Naive thymus-derived CD8-positive, alpha-beta T cell (primary cell): ENCODE data around the gene LHFPL6. TPM values are rescaled to one million over a fixed set of nuclear protein-coding genes. Genes with fewer than 3 reads are reported as not detected.
"Not testable (repeated sequence)": the region's sequence is repeated elsewhere in the genome, so short reads cannot be mapped to it uniquely, and the experiment has no call there.

Source experiments
- ATAC-seq, 2 donors: fragments of 150-1000 bp; cut with Tn5 transposase in 1 of 2; sonication (Bioruptor Pico), chemical (Tn5 transposase) in 1 of 2; 1 replicate in 1 of 2; 2 replicates in 1 of 2; pipeline ENCODE4 v1.10.0; 2021; ENCODE audit warnings: mild to moderate bottlenecking in 2 of 2, moderate library complexity in 2 of 2
- POLR2A ChIA-PET: fragments of 350-600 bp; sonication (Branson Sonifier 250); formaldehyde crosslinking; loops from one replicate; lab custom pipeline; 2021; ENCODE audit warnings: antibody characterized with exemption; lab: Charles Lee
- DNase-seq, 10 donors: peaks; one replicate each; pipeline versions ENCODE4 v3.0.0 to v3.0.0-alpha.2; 2020 to 2022
- H3K27ac Mint-ChIP-seq, 10 donors: one replicate each; pipeline ENCODE4 v1.8.0; 2020 to 2022; ENCODE audit warnings: mild to moderate bottlenecking in 10 of 10, mixed read lengths in 10 of 10, moderate library complexity in 4 of 10, inconsistent platforms in 1 of 10
- H3K27me3 Mint-ChIP-seq, 5 donors: one replicate each; pipeline ENCODE4 v1.8.0; 2021 to 2022; ENCODE audit warnings: mixed read lengths in 5 of 5
- H3K36me3 Mint-ChIP-seq, 3 donors: one replicate each; pipeline ENCODE4 v1.8.0; 2020 to 2022; ENCODE audit warnings: mixed read lengths in 3 of 3, mild to moderate bottlenecking in 2 of 3, inconsistent platforms in 1 of 3
- H3K4me1 Mint-ChIP-seq, 4 donors: one replicate each; pipeline ENCODE4 v1.8.0; 2021 to 2022; ENCODE audit warnings: mixed read lengths in 4 of 4
- H3K4me3 Mint-ChIP-seq, 10 donors: one replicate each; pipeline ENCODE4 v1.8.0; 2020 to 2022; ENCODE audit warnings: mild to moderate bottlenecking in 10 of 10, mixed read lengths in 10 of 10, moderate library complexity in 6 of 10, inconsistent platforms in 1 of 10
- H3K9me3 Mint-ChIP-seq, 9 donors: one replicate each; pipeline ENCODE4 v1.8.0; 2020 to 2022; ENCODE audit warnings: mixed read lengths in 9 of 9, mild to moderate bottlenecking in 3 of 9, inconsistent platforms in 1 of 9, moderate library complexity in 1 of 9
- polyA plus RNA-seq, 3 donors: library from polyadenylated mRNA; unstranded; fragments of 300-500 nt; fragmentation: Illumina TruSeq; gene quantifications; one replicate each; pipeline ENCODE4 v1.2.3, GENCODE V29; 2021
- total RNA-seq, 8 experiments: library from RNA in 2 of 8; stranded (reverse) in 2 of 8; gene quantifications; one replicate each; pipeline ENCODE4 v1.2.3 and lab custom pipeline; 2021 to 2026

The LHFPL6 gene
- total and polyA plus RNA-seq, 5 experiments from 2014 or later: not detected

DNA sequence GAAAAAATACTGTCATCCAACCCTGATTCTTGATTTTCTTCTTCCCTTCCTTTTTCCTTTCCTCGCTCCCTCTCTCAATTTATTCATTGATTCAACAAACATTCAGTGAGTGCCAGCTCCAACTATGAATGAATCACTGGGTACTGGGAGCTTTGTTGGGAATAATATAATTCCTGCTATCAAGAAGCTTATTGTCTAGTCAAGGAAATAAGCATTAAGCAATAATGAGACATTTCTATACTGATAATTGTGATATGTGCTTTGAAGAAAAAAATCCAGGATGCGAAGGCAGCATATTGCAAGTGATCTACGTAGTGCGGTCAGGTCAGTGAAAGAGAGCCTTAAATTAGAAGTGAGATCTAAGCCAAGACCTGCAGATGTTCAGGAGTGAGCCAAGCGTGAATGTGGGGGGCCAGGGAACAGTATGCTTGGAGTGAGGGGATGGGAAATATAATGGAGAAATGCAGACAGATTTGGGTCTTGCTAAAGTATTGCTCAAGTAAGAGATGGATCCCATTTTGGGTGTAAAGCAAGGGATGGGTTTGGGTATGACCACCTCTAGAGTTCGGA is 253.5 kb downstream of the LHFPL6 start:
- peaks cover 10 to 28% (median 11%) of the 10 kb centered on the region in 5 donors for H3K27me3 Mint-ChIP-seq
- no peak for ATAC-seq
- no peak overlapping the region for H3K27ac Mint-ChIP-seq
- no peaks in the 10 kb centered on the region for H3K4me1 Mint-ChIP-seq
- H3K36me3 Mint-ChIP-seq: no peaks in the 10 kb centered on the region
- no peaks in the 10 kb centered on the region for H3K9me3 Mint-ChIP-seq
- no peak overlapping the region for H3K4me3 Mint-ChIP-seq
- no peak for DNase-seq
- POLR2A ChIA-PET: no interaction called here

DNA sequence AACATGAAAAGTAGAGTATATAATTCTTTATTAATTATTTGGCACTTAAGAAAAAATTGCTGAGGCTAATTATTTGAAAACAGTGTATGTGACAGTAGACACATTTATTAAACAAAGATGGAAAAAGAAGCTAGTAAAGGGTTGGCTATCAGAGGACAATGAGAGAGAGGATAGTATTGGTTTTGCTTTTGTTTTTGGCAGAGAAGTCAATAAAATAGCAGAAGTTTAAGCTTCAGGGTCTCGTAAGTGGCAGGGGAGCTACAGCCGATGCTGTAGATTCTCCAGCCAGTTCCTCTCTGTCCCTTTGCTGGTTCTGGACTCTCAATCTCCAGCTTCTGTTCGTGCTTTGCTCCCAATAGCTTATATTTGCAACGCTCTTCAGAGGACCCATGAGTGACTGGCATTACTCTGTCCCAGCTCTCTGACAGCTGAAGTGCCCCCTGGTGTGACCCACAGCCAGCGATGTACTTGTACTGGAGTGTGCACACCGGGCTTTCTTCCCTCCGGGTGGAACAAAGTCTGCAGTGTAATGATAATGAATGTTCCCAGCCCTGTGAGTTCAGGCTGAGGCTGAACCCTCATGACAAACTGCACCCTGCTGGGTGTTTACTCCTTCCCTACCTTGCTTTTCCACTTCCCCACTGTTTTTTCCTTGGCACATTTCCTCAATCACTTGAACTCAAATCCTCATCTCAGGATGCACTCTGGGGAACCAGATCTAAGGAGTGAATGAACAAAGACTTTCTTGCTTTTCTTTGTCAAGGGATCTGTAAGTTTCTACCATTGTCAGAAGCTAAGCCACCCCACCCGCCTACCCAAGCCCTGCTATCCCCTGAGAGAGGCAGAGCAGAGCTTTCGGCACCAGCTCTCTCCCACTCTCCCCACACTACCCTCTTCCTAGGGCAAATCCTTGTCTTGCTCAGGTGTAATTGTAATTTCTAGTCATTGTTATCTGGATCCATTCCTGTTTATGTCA is 254.8 kb downstream of the LHFPL6 start:
- no peak for ATAC-seq
- no peaks in the 10 kb centered on the region for H3K4me1 Mint-ChIP-seq
- peaks cover 0 to 3% (median 0%) of the 10 kb centered on the region in 9 donors for H3K9me3 Mint-ChIP-seq
- H3K27me3 Mint-ChIP-seq: peaks cover 7 to 33% (median 17%) of the 10 kb centered on the region in 5 donors
- DNase-seq: no peak
- no peak overlapping the region for H3K27ac Mint-ChIP-seq
- POLR2A ChIA-PET: no interaction called here
- no peaks in the 10 kb centered on the region for H3K36me3 Mint-ChIP-seq
- no peak overlapping the region for H3K4me3 Mint-ChIP-seq

DNA sequence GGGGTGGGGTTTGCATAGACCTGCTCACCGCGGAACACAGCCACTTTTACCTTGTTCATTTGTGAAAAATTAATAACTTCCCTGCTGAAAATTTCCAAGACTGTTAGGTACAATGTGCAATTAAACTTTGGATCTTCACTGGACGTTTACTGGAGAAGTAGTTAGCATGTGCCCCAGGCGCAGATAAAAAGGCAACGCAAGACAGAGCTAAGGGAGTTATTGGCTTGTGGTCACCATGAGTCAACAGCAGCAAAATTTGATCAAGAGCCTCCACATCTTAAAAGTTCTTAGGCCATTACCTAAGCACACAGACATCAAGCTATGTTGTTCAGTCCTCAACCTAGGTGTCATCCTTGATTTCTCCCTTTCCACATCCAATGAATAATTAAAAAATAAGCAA is 257.0 kb downstream of the LHFPL6 start:
- Mint-ChIP-seq H3K27me3 (peaks cover 12 to 34% (median 18%) of the 10 kb centered on the region in 5 donors), H3K36me3 (no peaks in the 10 kb centered on the region)
- ATAC-seq: no peak

DNA sequence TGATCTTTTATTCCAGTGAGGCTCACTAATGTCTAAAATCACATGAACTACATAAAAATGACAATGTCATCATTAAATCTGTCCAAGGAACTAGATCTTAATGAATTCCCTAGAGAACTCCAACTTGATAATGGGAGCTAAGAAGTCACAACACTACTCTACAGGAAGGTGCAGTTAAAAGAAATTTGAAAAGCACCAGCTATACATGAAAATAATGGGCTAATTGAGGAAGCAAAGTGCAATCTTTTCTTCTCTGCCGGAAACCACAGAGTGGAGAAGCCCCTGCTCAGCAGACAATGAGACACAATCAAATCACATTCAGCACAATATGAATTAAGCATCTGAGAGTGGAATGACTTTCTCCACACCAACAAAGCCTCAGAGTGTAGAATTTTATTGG is 261.7 kb downstream of the LHFPL6 start:
- POLR2A ChIA-PET: no interaction called here
- H3K4me3 Mint-ChIP-seq: no peak overlapping the region

More for the DNA sequence above, 257.0 kb downstream of the LHFPL6 start:
- no peak overlapping the region for H3K4me3 Mint-ChIP-seq
- H3K4me1 Mint-ChIP-seq: no peaks in the 10 kb centered on the region
- POLR2A ChIA-PET: no interaction called here
- DNase-seq: no peak
- H3K9me3 Mint-ChIP-seq: peaks cover 0 to 3% (median 0%) of the 10 kb centered on the region in 9 donors
- H3K27ac Mint-ChIP-seq: no peak overlapping the region

DNA sequence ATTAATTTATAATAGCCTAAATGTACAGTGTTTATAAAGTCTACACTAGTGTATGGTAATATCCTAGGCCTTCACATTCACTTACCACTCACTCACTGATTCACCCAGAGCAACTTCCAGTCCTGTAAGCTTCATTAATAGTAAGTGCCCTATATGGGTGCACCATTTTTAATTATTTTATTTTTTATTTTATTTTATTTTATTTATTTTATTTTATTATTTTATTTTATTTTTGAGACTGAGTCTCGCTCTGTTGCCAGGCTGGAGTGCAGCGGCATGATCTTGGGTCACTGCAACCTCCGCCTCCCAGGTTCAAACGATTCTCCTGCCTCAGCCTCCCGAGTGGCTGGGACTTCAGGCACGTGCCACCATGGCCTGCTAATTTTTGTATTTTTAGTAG is 264.9 kb downstream of the LHFPL6 start:
- H3K4me1 Mint-ChIP-seq, H3K36me3 Mint-ChIP-seq, H3K27ac Mint-ChIP-seq, ATAC-seq, H3K9me3 Mint-ChIP-seq, H3K4me3 Mint-ChIP-seq, POLR2A ChIA-PET, DNase-seq: not testable (repeated sequence)
- H3K27me3 Mint-ChIP-seq: peaks cover 0 to 13% (median 6%) of the 10 kb centered on the region in 5 donors

More for the DNA sequence above, 261.7 kb downstream of the LHFPL6 start:
- Mint-ChIP-seq H3K27ac (no peak overlapping the region), H3K9me3 (peaks cover 0 to 3% (median 0%) of the 10 kb centered on the region in 9 donors), H3K36me3 (no peaks in the 10 kb centered on the region), H3K4me1 (no peaks in the 10 kb centered on the region), H3K27me3 (peaks cover 7 to 21% (median 10%) of the 10 kb centered on the region in 5 donors)
- no peak for DNase-seq
- ATAC-seq: no peak

DNA sequence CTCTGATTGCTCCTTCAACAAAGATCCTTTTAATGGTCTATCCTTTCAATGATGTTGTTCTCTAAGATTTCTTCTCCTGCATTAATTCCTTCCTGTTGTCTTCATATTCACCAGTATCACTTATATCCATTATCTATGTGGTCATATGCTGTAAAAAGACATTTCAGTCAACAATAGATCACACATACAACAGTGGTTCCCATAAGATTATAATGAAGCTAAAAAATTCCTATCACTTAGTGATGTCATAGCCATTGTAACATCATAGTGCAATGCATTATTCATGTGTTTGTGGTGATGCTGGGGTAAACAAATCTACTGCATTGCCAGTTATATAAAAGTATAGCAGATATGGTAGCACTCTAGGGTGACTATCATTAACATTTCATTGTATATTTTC is 266.1 kb downstream of the LHFPL6 start:
- ATAC-seq (no peak), DNase-seq (no peak)
- H3K27ac Mint-ChIP-seq: no peak overlapping the region
- peaks cover 0 to 19% (median 7%) of the 10 kb centered on the region in 9 donors for H3K9me3 Mint-ChIP-seq
- no peaks in the 10 kb centered on the region for H3K36me3 Mint-ChIP-seq
- no peaks in the 10 kb centered on the region for H3K4me1 Mint-ChIP-seq
- POLR2A ChIA-PET: no interaction called here
- H3K27me3 Mint-ChIP-seq: peaks cover 0 to 10% (median 2%) of the 10 kb centered on the region in 5 donors
- H3K4me3 Mint-ChIP-seq: no peak overlapping the region

DNA sequence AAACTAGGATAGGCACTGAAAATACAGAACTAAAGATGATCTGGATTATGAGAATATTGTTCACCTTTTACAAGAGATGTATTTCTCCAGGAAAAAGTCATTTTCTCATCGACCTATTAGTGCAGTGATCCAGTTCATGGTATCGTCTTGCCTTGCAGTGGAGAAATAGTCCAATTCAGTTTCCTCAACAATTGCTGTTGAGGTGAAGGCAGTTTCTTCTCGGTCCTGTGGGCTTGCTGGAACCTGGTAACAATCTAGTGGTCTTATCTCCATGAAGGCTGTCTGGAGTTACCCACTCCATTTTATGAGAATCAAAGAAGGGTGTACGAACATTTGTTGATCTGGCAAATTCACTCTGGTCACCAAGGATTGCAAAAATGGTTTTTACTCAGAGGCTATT is 266.8 kb downstream of the LHFPL6 start:
- Mint-ChIP-seq H3K27me3 (peaks cover 0 to 10% (median 2%) of the 10 kb centered on the region in 5 donors), H3K4me3 (no peak overlapping the region), H3K27ac (no peak overlapping the region), H3K9me3 (peaks cover 0 to 19% (median 7%) of the 10 kb centered on the region in 9 donors), H3K36me3 (no peaks in the 10 kb centered on the region), H3K4me1 (no peaks in the 10 kb centered on the region)
- no peak for ATAC-seq
- no peak for DNase-seq
- POLR2A ChIA-PET: no interaction called here

DNA sequence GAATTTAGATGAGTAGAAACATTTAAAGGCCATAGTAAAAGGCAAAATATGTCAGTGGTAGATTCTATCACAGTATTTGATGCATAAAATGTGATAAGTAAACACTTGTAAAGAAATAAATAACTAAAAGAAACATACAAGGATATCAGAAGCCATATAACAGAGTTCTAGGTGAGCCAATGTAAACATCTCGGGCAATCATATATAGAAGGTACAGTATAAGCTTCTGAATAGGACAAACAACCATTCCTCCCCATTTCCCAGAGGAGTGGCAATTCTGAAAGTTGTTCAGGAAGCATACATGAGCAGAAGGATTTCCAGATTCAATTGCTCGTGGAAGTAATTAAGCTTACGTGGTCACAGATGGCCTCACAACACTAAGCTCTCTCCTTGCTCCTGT is 267.3 kb downstream of the LHFPL6 start:
- Mint-ChIP-seq H3K4me3 (no peak overlapping the region), H3K36me3 (no peaks in the 10 kb centered on the region), H3K4me1 (no peaks in the 10 kb centered on the region), H3K27me3 (peaks cover 0 to 10% (median 3%) of the 10 kb centered on the region in 5 donors), H3K27ac (no peak overlapping the region), H3K9me3 (peaks cover 0 to 22% (median 7%) of the 10 kb centered on the region in 9 donors)
- ATAC-seq (no peak), DNase-seq (no peak)
- POLR2A ChIA-PET: no interaction called here

DNA sequence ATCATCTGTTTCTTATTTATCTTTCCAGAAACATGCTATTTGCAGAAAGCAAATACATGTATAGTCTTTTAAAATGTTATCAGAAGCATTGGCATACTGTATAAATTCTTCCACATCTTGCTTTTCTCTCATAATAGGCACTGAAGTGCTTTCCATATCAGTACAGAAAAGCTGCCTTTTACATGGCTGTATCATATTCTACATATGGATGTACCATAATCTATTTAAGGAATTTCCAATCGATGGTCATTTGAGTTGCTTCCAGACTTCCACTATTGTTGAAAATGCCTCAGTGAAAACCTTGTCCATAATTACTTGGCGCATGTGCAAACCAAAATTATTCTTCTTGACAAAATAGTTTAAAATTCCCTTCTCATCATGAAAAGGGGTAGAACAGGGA is 272.5 kb downstream of the LHFPL6 start:
- Mint-ChIP-seq H3K27me3 (peaks cover 3 to 11% (median 7%) of the 10 kb centered on the region in 5 donors), H3K27ac (no peak overlapping the region), H3K4me1 (no peaks in the 10 kb centered on the region), H3K36me3 (no peaks in the 10 kb centered on the region), H3K9me3 (peaks cover 0 to 26% (median 9%) of the 10 kb centered on the region in 9 donors), H3K4me3 (no peak overlapping the region)
- DNase-seq: no peak
- ATAC-seq: no peak
- POLR2A ChIA-PET: no interaction called here

DNA sequence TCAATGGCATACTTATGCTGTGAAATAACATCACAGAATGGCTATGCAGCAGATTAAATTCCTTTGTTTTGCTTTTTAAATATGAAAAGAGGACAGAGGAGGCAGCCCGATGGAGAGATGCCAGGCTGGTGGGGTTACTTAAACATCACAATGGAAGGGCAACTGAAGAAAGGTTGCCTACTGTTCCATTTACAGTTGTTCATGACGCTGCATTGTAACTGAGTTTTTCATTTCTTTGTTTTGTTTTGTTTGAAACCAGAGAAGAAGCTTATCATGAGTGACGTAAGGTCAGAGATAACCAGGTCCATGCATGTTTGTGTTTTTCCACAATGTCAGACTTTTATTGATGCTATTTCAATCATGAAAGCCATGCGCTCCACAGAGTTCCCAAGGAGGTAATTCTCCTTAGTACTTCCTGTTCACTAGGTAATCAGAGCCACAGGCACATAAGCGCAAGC is 273.8 kb downstream of the LHFPL6 start:
- H3K9me3 Mint-ChIP-seq: peaks cover 0 to 25% (median 9%) of the 10 kb centered on the region in 9 donors
- POLR2A ChIA-PET: no interaction called here
- ATAC-seq (no peak), DNase-seq (no peak)
- H3K36me3 Mint-ChIP-seq: no peaks in the 10 kb centered on the region
- H3K27ac Mint-ChIP-seq: no peak overlapping the region
- peaks cover 3 to 11% (median 7%) of the 10 kb centered on the region in 5 donors for H3K27me3 Mint-ChIP-seq
- H3K4me3 Mint-ChIP-seq: no peak overlapping the region
- H3K4me1 Mint-ChIP-seq: no peaks in the 10 kb centered on the region

DNA sequence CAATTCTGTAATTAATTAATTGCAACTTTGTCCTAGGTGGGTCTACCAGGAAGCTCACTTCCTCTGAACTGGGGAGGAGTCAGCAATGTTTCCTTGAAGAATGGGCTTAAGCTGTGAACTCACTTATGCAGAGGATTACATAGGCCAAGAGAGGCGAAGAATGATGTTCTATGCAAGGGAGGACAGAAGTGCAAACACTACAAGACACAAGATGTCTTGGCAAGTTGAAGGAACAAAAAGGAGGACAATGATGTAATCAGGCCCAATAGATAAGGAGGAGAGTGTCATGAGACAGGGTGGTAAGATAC is 275.9 kb downstream of the LHFPL6 start:
- H3K36me3 Mint-ChIP-seq: no peaks in the 10 kb centered on the region
- peaks cover 0 to 8% (median 0%) of the 10 kb centered on the region in 9 donors for H3K9me3 Mint-ChIP-seq
- H3K4me1 Mint-ChIP-seq: no peaks in the 10 kb centered on the region
- peaks cover 5 to 15% (median 9%) of the 10 kb centered on the region in 5 donors for H3K27me3 Mint-ChIP-seq
- ATAC-seq: no peak
- H3K27ac Mint-ChIP-seq: no peak overlapping the region
- H3K4me3 Mint-ChIP-seq: no peak overlapping the region
- DNase-seq: no peak
- POLR2A ChIA-PET: no interaction called here

DNA sequence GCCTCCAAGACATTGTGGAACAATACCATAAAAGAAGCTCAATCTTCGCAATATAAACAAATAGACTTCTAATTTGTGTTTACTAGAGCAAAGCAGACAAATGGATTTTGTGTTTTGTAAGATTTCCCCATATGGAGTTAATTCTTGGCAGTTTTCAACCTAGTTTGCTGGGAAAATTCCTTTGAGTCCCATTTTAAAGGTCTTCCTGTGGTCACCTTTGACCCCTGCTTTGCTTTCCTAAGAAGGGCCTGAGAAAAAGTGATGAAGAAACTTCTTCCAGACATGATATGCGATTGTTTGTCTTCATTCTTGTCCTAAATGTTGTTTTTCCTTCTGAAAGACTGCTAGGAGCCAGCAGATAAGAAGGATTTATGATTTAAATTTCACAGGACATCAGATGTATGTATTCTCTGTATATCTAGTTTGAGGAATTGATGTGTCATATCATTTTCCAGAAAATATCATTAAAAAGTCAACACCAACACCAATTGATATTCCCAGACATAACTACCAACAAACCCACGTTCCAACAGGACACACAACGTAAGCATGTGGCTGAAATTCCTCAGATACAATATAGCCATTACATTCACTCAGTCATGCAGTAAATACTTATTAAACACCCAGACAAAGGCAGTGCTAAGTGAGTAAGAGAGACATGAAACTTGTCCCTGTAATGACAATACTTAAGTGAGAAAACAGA is 276.4 kb downstream of the LHFPL6 start:
- DNase-seq (no peak), ATAC-seq (no peak)
- peaks cover 0 to 7% (median 0%) of the 10 kb centered on the region in 9 donors for H3K9me3 Mint-ChIP-seq
- H3K4me1 Mint-ChIP-seq: no peaks in the 10 kb centered on the region
- no peak overlapping the region for H3K27ac Mint-ChIP-seq
- POLR2A ChIA-PET: no interaction called here
- no peaks in the 10 kb centered on the region for H3K36me3 Mint-ChIP-seq
- H3K4me3 Mint-ChIP-seq: no peak overlapping the region
- peaks cover 5 to 18% (median 9%) of the 10 kb centered on the region in 5 donors for H3K27me3 Mint-ChIP-seq
